ENCODE measurements around the gene FLNA.

GRCh38 chrX:154363706-154364439 lies 10.6 kb downstream of the FLNA start:
- TF ChIP-seq RAD21 (conservative IDR thresholded peaks at IDR 0.05), result no peak
- TF ChIP-seq CTCF (IDR thresholded peaks at IDR 0.05; ENCODE audit: poor library complexity, severe bottlenecking), result no peak
- TF ChIP-seq SMC3 (conservative IDR thresholded peaks at IDR 0.05; ENCODE audit: poor library complexity), result no peak
- TF ChIP-seq EZH2 (IDR thresholded peaks at IDR 0.05; ENCODE audit: borderline replicate concordance, insufficient read depth, low read length, poor library complexity, severe bottlenecking), result no peak
- TF ChIP-seq EP300 (conservative IDR thresholded peaks at IDR 0.05; ENCODE audit: poor library complexity, severe bottlenecking), result no peak
- no peak for TF ChIP-seq MXI1 (conservative IDR thresholded peaks at IDR 0.05; ENCODE audit: poor library complexity, severe bottlenecking)
- no peak for TF ChIP-seq REST (IDR thresholded peaks at IDR 0.05; ENCODE audit: borderline replicate concordance)
- TF ChIP-seq TAF1 (IDR thresholded peaks at IDR 0.05; ENCODE audit: low read depth), result no peak
- no peak for TF ChIP-seq POLR2AphosphoS5 (IDR thresholded peaks at IDR 0.05)

All from neural cell (in vitro differentiated cells).